Measurements from ENCODE around the gene TRAF7.

TRAF7 gene

DNA sequence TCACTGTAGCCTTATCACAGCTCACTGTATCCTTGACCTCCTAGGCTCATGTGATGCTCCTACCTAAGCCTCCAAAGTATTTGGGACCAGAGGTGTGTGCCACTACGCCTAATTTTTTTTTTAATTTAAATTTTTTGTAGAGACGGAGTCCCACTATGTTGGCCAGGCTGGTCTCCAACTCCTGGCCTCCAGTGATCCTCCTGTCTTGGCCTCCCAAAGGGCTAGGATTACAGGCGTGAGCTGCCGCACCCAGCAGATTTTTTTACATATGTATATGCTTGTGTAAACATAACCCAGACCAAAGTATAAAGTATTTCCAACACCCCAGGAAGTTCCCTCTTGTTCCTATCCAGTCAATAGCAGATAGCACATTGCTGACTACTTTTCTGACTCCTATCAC, 60.7 kb downstream of the TRAF7 start:
- DNase-seq (ENCODE audit: low read depth, low spot score) = no peak

DNA sequence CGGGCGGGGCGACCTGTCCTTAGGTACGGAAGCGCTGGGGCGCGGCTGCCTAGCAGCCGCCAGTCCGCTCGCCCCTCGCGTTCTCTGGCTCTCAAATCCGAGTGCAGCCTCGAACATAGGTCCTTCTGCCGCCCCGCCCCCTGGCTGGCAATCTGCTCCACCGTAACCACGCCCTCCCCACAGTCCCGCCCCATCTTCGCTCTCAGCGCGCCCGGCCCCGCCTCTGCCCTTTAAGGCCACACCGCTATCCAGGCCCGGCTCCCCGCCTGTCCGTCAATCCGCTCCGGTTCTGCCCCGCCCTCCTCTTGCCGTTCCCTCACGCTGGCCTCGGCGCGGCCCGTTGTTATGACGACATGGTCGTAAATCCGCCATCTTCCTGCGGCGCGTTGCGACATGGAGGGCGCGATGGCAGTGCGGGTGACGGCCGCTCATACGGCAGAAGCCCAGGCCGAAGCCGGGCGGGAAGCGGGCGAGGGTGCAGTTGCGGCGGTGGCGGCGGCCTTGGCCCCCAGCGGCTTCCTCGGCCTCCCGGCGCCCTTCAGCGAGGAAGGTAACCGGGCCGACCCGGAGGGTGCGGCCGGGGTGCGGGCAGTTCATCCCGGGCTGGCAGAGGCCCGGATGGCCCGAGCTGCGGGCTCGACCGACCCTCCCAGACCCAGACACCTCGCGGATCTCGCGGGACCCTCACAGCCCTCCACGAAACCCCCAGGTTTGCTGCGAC, 67.8 kb downstream of the TRAF7 start, which contains the start of gene E4F1:
E4F1 (plus strand) TSS at position 371 of the 721 bp plus-strand sequence; CDS start at position 394, 23 bp downstream.
- DNase-seq (ENCODE audit: low read depth, low spot score) = peak; percentile 99

GRCh38 chr16:2223942-2224486, 68.4 kb downstream of the TRAF7 start:
- DNase-seq (ENCODE audit: low read depth, low spot score) = no peak

DNA sequence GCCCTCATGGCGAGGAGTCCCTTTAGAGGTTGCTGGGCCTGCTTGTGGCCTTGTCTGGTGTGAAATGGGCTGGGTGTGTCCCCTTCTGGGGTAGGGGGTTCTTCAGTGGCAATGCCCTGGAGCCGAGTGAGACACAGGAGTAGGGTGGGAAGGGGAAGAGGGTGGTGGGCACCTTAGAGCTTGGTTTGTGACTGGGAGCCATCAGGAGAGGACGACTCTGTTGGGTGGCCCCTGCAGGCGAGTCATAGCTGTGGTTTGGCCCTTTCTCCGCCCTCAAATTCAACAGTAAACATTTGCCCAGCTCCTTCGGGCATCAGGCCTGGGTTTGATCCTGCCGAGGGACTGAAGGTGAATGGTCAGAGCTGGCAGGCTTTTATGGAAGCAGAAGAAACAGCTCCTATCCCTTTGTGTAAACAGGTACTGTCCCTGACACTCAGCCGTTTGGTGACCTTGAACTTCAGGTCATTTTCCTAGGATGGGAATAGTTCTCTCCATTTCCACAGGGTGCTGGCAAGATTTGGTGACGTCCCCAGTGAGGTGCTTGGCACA, 70.7 kb downstream of the TRAF7 start:
- no peak for DNase-seq (ENCODE audit: low read depth, low spot score)

DNA sequence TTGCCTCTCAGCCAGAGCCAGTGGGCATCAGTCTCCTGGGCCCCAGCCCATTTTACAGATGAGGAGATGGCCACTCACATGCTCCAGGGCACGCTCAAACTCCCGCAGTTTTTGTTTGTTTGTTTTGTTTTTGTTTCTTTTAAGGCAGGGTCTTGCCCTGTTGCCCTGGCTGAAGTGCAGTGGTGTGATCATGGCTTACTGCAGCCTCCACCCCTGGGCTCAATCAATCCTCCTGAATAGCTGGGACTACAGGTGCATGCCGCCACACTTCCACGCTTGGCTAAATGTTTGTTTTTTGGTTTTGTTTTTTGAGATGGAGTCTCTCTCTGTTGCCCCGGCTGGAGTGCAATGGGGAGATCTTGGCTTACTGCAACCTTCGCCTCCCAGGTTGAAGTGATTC, 71.3 kb downstream of the TRAF7 start:
- no peak for DNase-seq (ENCODE audit: low read depth, low spot score)
